Fibroblast of pulmonary artery (primary cell): Measurements from ENCODE around the gene MYH14.

Experiments used
- DNase-seq: peaks from one replicate; pipeline ENCODE4 v3.0.0-alpha.2; 2010; ENCODE audit warnings: low read depth
- H3K4me3 ChIP-seq: replicated peaks from 2 replicates; pipeline ENCODE4 v1.5.1; 2011; ENCODE audit warnings: low read depth, mild to moderate bottlenecking, control low read depth, low read length, moderate library complexity
- CTCF ChIP-seq: IDR thresholded peaks from 2 replicates; pipeline ENCODE4 v1.5.1; 2011; ENCODE audit warnings: mild to moderate bottlenecking, control low read depth, low read length, inconsistent platforms; ENCODE audit errors: missing control alignments

The MYH14 gene

DNA sequence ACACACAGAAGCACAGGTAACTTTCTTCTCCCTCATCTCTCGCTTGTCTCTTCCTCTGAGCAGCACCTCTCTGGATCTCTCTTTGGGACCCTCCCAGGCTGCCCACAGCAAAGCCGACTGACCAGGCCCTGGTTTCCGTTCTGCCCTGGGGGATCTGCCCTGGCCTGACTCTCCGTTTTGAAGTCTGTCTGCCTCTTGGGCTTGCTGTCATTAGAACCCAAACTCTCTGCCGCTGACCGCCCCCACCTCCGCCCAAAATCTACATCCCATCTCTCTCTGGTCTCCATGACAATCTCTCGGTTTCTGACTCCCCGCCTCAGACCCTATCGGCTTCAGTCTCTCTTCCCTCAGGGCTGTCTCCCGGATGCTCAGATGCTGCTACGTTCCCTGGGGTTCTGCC lies 118.8 kb downstream of the MYH14 start:
- H3K4me3 ChIP-seq = no peak overlapping the region
- DNase-seq = no peak
- TF ChIP-seq CTCF = no peak

DNA sequence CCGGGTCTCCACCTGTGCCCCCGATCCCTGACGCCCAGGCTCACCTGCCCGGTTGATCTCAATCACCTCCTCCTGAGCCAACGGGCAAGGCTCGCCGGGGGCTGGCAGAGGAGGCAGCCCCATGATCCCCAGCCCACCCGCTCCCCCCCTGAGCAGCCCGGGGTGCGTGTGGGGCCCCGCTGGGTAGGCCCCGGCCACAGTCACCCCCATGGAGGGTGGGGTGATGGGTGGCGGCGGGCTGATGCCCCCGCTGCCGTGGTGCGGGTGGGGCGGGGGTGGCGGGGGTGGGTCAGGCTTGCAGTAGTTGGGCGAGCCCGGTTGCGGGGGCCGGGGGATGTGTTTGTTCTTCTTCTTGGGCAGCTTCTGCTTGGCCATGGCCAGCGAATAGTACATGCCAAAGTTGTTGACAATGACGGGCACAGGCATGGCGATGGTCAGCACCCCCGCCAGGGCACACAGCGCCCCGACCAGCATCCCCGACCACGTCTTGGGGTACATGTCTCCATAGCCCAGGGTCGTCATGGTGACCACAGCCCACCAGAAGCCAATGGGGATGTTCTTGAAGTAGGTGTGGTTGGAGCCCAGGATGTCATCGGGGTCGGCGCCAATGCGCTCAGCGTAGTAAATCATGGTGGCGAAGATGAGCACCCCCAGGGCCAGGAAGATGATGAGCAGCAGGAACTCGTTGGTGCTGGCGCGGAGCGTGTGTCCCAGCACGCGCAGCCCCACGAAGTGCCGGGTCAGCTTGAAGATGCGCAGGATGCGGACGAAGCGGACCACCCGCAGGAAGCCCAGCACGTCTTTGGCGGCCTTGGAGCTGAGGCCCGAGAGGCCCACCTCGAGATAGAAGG lies 119.7 kb downstream of the MYH14 start:
- DNase-seq = no peak
- H3K4me3 ChIP-seq = no peak overlapping the region
- no peak for TF ChIP-seq CTCF

- no peak overlapping the region for H3K4me3 ChIP-seq
- TF ChIP-seq CTCF = no peak
- no peak for DNase-seq
These were observed 120.3 kb downstream of the MYH14 start for GRCh38 chr19:50323782-50324133.

DNA sequence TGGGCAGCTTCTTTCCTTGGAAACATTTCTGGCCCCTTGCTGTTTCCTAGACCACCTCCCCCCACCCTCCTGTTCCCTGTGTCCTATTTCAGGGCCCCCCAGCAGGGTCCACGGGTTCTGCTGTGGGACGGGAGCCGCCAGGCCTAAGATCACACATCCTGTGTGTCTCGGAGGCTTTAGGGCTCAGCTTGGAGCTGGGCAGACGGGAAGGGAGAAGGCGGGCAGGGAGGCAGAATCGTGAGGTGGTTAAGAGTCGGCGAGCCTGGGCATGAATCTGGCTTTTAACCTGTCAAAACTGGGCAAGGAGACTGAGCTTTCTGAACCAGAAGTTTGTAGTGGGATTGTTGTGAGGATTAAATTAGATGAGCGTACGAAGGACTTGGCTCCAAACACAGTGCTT lies 120.9 kb downstream of the MYH14 start:
- no peak overlapping the region for H3K4me3 ChIP-seq
- no peak for DNase-seq
- no peak for TF ChIP-seq CTCF

- no peak overlapping the region for H3K4me3 ChIP-seq
- TF ChIP-seq CTCF = no peak
- DNase-seq = peak; percentile 47
These were observed 122.1 kb downstream of the MYH14 start for GRCh38 chr19:50325310-50326100.

- no peak overlapping the region for H3K4me3 ChIP-seq
- TF ChIP-seq CTCF = no peak
- DNase-seq = no peak
These were observed 122.8 kb downstream of the MYH14 start for GRCh38 chr19:50326101-50326664.
